Right lung (tissue), 5 donors: ENCODE data around the gene SEC16A. TPM values are rescaled to one million over a fixed set of nuclear protein-coding genes. Genes with fewer than 3 reads are reported as not detected.
"Not testable (repeated sequence)": the region's sequence is repeated elsewhere in the genome, so short reads cannot be mapped to it uniquely, and the experiment has no call there.

Experiments
- DNase-seq, 2 donors: peaks; one replicate each; pipeline ENCODE4 v3.0.0-alpha.2; 2013
- polyA plus RNA-seq, 5 donors: library from polyadenylated mRNA; unstranded; fragments of 120-200 nt; gene quantifications; one replicate each; pipeline versions ENCODE4 v1.2.1 to v1.2.3, GENCODE V29; 2013; ENCODE audit warnings: inconsistent platforms in 1 of 5, low replicate concordance in 1 of 5; ENCODE audit not compliant: insufficient read length in 5 of 5, insufficient read depth in 1 of 5

Gene SEC16A
- polyA plus RNA-seq, 5 donors, result 42.9 to 65.9 (median 52.9) TPM

DNA sequence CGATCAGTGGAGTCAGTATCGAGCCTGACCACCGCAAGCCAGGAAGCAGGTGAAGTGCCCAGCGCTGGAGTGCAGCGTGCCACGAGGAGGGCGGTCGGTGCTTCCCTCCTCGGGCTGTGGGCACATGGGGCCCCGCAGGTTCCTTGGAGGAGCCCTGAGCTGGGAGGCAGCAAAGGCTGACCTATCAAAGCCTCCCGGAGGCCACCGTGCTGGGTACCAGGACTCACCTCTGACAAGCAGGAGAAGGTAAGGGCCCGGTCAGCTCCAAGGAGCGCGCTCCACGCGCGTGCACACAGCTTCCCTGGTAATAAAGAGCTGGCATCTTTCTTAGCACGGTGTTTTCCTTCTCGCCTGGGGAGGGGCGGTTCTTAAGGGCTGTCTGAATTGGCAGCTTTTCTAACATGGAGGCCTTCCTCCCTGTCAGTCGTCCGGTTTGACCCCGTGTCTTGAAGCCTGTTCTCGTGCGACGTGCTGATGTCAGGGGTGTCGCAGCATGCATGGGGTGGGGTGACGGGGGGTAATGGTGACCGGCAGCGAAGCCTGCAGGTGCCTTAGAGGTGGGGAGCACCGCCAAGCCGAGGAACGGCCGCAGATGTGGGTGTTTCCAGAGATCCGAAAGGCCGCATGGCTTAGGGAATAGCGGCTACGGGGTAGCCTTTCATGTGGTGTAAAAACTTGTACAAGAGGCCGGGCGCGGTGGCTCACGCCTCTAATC lies 59.3 kb downstream of the SEC16A start:
- no peak for DNase-seq

- no peak for DNase-seq
Observed at GRCh38 chr9:136422876-136423275, 60.0 kb downstream of the SEC16A start.

DNA sequence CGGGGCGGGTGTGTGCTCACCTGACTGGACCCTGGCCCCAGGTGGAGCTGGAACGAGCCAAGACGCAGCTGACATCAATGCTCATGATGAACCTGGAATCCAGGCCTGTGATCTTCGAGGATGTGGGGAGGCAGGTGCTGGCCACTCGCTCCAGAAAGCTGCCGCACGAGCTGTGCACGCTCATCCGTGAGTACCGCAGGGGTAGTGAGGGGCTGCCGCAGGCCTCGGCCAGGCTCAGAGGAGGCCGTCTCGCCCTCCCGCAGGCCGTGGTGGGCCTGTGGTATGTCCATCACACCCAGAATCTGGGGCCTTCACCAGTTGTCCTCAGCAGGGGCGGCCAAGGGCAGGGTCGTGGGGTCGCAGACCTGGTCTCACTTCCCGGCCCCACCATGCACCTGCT lies 61.0 kb downstream of the SEC16A start:
- no peak for DNase-seq

DNA sequence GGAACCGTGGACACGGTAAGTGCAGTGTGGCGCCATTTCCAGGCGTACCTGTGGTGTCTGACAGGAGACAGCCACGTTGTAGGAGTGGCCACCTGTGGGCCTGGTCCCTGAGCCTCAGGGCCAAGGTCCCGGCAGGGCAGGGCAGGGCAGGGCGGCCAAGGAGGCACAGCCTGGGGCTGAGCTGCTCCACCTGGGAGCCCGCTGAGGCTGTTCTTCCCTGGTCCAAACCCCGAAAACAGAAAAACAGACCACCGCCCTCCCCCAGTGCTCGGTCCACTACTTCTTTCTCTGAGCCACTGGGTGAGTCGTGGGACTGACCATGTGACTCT lies 63.8 kb downstream of the SEC16A start:
- no peak for DNase-seq

DNA sequence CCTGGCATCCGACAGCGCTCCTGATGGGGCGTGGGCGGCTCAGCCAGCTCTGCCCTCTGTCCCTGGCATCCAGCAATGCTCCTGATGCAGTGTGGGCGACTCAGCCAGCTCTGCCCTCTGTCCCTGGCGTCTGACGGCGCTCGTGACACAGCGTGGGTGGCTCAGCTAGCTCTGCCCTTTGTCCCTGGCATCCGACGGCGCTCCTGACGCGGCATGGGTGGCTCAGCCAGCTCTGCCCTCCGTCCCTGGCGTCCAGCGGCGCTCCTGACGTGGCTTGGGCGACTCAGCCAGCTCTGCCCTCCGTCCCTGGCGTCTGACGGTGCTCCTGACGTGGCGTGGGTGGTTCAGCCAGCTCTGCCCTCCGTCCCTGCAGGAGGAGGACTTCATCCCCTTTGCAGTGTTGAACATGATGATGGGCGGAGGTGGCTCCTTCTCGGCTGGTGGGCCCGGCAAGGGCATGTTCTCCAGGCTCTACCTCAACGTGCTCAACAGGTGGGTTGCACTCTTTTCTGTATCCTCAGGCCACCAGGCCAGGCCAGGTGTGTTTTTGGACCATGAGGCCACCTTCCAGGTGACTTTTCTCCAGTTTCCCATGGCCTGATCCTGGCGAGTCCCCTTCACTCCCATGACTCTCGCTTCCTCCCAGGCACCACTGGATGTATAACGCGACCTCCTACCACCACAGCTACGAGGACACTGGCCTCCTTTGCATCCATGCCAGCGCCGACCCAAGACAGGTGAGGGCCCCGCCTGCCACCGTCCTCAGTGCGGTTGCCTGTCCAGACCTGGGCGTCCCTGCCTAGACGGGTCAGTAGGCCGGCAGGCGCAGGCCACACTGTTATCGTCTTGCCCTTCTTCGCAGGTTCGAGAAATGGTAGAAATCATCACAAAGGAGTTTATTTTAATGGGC lies 64.4 kb downstream of the SEC16A start:
- DNase-seq, result no peak

- no peak for DNase-seq
Observed at GRCh38 chr9:136416914-136417313, 65.9 kb downstream of the SEC16A start.

DNA sequence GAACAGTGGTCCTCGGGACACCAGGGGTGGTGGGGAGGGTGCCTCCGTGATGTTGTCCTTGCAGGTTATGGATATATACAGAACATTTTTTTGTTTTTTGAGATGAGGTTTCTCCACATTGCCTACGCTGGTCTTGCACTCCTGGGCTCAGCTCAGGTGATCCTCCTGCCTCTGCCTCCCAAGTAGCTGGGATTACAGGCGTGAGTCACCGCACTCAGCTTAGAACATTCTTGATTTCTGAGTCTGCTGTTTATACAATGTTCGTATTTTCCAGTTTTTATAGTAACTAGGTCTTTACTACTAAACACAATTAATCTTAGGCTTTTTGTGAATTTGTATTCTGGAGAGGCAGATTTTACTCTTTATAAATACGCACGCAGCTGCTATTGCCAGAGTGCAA lies 66.4 kb downstream of the SEC16A start:
- DNase-seq, result no peak

- no peak for DNase-seq
Observed at GRCh38 chr9:136412962-136413361, 69.9 kb downstream of the SEC16A start.

GRCh38 chr9:136411378-136411777 lies 71.5 kb downstream of the SEC16A start:
- DNase-seq, result no peak

GRCh38 chr9:136410500-136411287 lies 72.1 kb downstream of the SEC16A start, which contains the start of the genes ENTR1 and PMPCA:
TSS of gene ENTR1 (minus strand) at chr9:136410614. CDS start at chr9:136410397, 217 bp downstream.
TSS of gene PMPCA (plus strand) at chr9:136410658. CDS start at chr9:136410669, 11 bp downstream.
- peak; percentile 87 for DNase-seq

GRCh38 chr9:136409557-136410455 lies 73.0 kb downstream of the SEC16A start:
- peak in 1 of 2 donors; percentile 12 for DNase-seq

DNA sequence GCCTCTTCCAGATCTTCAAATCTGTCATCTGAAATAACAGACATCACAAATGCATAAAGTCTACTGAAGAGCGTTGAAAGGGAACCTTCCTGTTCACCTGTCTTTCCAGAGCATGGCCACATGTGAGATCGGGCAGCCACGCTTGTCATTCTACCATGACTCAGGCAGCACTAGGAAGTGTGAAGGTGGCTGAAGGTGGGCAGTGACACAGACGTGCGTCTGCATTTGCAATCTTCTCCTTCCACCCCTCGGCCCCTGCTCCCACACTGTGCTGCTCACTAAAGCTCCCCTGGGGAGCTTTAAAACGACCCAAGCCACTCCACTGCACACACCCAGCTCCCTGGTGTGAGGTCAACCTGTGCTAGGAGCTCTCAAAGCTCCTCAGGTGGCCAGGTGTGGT lies 74.9 kb downstream of the SEC16A start:
- no peak for DNase-seq

DNA sequence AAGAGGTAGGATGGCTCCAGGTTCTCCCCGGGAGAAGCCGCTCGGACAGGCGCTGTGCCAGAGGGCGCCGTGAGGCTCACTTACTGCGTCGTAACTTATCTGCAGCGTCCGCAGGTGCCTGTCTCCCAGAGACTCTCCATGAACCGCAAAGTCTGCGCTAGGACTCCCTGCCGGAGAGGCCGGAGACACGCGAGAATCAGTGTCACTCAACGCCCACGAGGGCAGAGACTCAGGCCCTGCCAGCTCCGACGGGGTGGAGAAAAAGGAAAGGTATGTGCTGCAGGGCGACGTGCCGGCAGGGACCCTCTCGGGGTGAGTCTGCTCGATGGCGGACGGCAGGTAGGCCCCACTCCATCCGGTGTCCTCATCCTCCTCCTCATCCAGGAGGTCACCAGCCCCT lies 75.8 kb downstream of the SEC16A start:
- not testable (repeated sequence) for DNase-seq

DNA sequence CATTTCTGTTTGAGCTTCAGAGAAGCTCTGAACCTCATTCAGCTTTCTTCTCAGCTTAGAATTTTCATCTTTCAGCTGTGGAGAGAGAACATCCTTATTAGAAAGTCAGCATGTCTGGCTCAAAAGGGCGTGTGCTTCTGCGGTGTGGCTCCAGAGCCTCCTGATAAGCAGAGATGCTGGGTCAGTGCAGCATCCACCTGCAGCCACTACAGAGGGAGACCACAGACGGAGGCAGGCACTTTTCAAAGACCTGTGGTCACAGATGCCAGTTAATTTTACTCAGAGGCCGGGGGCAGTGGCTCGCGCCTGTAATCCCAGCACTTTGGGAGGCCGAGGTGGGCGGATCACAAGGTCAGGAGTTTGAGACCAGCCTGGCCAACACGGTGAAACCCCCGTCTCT lies 76.9 kb downstream of the SEC16A start:
- DNase-seq, result not testable (repeated sequence)

DNA sequence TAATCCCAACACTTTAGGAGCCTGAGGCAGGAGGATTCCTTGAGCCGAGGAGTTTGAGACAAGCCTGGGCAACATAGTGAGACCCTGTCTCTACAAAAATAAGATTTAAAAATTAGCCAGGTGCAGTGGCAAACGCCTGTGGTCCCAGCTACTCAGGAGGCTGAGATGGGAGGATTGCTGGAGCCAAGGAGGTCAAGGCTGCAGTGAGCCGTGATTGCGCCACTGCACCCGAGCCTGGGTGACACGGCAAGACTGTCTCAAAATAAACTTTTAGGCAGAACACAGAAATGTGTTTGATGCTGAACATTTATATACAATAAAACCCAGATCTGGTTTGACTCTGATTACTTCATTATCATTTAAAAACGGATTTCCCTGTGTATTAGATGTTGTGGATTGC lies 77.4 kb downstream of the SEC16A start:
- no peak for DNase-seq

GRCh38 chr9:136404801-136405136 lies 78.1 kb downstream of the SEC16A start:
- no peak for DNase-seq

- no peak for DNase-seq
Observed at GRCh38 chr9:136403915-136404800, 78.7 kb downstream of the SEC16A start.

GRCh38 chr9:136403538-136403914 lies 79.3 kb downstream of the SEC16A start:
- no peak for DNase-seq

DNA sequence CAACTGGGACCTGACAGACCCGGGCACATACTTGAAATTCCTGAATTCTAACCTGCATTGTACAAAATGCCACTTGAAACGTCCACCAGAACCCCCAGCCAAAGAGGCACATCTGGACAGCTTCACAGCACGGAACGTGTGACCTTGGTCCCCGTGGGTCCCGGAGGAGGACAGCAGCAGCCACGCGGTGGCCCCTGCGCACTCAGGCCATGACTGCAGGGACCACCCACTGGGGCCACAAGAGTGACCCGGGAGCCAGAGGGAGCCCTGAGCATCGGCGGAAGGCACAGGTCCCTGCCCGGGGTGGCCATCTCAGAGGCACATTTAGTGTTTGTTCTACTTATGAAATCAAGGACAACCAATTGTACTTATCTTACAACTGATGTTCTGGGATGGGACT lies 80.8 kb downstream of the SEC16A start:
- DNase-seq, result no peak
